ENCODE results near the gene EFS.
"Not testable (repeated sequence)": the region's sequence is repeated elsewhere in the genome, so short reads cannot be mapped to it uniquely, and the experiment has no call there.

The EFS gene

DNA sequence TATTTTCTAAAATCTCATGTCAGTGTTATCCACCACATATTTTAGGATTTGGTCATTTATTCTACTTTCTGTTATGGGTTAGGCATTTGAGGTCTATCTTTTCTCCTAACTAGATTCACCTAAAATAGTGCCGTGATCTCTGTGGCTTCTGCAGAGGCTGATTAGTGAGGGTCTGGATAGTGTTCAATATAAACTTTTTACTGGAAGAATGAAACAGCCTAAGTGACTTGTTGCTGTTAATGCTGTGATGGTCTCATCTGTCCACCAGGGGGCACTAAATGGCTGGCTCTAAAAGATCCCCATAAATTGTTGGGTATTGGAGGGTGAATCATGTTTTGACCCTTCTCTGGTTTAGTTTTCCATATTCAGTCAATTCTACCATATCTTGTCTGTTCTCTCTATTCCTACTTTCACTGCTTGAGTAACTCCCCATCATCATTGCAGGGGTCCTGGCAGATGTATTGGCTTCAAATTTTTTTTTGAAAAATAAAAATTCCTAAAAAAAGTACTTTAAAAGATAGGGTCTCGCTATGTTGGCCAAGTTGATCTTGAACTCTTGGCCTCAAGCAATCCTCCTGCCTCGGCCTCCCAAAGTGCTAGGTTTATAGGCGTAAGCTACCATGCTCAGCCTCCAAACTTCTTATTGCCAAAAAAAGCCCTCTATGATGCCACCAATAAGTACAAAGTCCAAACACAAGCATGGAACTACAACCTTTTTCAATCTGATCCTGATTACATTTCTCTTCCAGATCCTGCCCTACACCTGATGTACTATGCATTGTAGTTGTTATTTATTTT is 36.8 kb downstream of the EFS start:
- peak; percentile 79 for DNase-seq (ENCODE audit: low spot score)

DNA sequence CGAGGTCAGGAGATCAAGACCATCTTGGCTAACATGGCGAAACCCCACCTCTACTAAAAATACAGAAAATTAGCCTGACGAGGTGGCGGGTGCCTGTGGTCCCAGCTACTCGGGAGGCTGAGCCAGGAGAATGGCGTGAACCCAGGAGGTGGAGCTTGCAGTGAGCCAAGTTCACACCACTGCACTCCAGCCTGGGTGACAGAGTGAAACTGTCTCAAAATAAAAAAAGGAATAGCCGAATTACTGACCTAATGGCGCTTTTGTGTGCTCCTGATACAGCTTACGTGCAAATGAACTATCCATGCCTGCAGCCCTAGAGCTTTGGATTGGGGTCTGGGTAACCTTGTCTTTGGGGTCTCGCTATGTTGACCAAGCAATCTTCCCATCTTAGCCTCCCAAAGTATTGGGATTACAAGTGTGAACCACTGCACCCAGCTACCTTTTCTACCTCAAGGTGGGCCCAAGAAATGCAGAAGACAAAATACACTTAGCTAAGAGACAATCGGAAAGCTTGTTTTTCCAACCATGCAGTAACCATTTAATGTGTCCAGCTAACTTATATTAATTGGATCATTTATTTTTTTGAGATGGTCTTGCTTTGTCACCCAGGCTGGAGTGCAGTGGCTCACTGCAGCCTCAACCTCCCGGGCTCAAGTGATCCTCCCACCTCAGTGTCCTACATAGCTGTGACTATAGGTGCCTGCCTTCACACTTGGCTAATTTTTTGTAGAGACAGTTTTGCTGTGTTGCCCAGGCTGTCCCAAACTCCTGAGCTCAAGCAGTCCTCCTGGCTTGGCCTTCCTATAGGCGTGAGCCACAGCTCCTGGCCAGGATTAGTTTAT is 38.3 kb downstream of the EFS start:
- no peak for DNase-seq (ENCODE audit: low spot score)

DNA sequence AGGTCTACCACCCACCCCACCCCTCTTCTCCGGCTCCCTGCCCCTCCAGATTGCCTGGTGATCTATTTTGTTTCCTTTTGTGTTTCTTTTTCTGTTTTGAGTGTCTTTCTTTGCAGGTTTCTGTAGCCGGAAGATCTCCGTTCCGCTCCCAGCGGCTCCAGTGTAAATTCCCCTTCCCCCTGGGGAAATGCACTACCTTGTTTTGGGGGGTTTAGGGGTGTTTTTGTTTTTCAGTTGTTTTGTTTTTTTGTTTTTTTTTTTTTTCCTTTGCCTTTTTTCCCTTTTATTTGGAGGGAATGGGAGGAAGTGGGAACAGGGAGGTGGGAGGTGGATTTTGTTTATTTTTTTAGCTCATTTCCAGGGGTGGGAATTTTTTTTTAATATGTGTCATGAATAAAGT is 39.2 kb downstream of the EFS start:
- not testable (repeated sequence) for DNase-seq (ENCODE audit: low spot score)

- no peak for DNase-seq (ENCODE audit: low spot score)
Measured at GRCh38 chr14:23324993-23325392, 40.0 kb downstream of the EFS start.

GRCh38 chr14:23324455-23324846 is 40.5 kb downstream of the EFS start:
- DNase-seq (ENCODE audit: low spot score), result no peak

- DNase-seq (ENCODE audit: low spot score), result no peak
Measured at GRCh38 chr14:23323838-23324454, 41.0 kb downstream of the EFS start.

GRCh38 chr14:23322568-23323517 is 42.1 kb downstream of the EFS start:
- no peak for DNase-seq (ENCODE audit: low spot score)

DNA sequence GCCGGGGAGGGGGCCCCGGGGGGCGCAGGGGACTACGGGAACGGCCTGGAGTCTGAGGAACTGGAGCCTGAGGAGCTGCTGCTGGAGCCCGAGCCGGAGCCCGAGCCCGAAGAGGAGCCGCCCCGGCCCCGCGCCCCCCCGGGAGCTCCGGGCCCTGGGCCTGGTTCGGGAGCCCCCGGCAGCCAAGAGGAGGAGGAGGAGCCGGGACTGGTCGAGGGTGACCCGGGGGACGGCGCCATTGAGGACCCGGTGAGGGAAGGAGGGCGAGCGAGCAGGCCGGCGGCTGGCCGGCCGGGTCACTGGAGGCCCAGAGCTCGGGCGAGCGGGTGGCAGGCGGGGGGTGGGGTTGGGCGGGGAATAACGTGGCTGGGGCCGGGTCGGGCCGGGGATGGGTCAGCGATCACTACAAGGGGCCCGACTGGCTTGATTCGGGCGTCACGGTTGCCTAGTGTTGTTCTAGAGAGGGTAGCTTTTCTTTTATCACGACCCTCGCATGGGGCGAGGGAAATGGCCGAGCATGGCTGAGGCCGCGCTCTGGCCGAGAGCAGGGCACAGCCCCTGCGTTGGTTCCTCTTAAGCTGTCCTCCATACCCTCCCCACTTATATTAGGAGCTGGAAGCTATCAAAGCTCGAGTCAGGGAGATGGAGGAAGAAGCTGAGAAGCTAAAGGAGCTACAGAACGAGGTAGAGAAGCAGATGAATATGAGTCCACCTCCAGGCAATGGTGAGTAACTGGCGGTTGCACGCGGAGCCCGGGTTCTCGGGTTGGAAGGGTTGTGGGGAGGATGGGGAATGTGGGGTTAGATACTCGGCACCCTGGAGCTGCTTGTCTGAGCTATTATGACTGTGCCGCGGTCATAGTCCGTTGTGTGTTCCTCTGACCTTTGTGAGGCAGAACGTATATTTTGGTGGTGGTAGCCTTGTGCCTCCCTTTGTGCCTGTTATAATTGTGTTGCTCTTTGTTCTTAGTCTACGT is 43.1 kb downstream of the EFS start:
- DNase-seq (ENCODE audit: low spot score), result peak; percentile 36

DNA sequence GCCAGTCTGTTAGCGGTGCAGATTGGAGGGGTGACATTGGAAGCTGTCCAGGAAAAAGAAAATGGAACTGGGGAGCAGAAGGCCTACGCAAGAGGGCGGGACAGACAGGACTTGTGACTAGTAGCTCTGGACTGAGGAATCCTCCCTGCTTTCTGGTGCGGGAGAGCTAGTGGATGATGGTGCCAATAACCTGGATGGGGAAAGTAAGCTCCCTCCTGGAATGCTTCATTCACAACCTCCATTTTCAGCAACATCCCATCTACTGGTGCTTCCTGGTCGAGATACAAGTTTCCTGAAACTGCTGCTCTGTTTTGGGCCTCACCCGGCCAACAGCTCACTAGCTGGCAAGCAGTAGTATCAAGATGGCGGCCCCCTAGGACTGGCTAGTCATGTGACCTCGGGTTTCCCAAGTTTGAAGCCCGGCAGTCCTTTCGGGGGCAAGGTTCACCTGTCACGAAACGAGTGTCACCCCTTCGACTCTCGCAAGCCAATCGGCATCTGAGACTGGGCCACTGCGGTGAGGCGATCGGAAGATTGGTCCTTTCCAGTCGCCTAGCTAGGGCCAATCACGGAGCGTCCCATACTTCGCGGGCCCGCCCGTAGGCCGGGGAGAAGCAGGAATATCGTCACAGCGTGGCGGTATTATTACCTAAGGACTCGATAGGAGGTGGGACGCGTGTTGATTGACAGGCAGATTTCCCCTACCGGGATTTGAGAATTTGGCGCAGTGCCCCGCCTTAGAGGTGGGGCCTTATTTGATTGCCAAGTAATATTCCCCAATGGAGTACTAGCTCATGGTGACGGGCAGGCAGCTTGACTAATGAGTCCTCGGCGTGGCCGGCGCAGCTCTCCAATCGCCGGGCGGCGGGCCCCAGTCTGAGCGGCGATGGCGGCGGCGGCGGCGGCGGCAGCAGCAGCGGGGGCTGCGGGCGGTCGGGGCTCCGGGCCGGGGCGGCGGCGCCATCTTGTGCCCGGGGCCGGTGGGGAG is 44.1 kb downstream of the EFS start, which contains the start of gene PABPN1:
Gene PABPN1 (plus strand): TSS at position 874 of the 988 bp plus-strand sequence. CDS start 13 bp downstream, at position 887.
- peak; percentile 99 for DNase-seq (ENCODE audit: low spot score)

GRCh38 chr14:23319746-23320583 is 45.0 kb downstream of the EFS start:
- no peak for DNase-seq (ENCODE audit: low spot score)

GRCh38 chr14:23316300-23316699 is 48.7 kb downstream of the EFS start:
- no peak for DNase-seq (ENCODE audit: low spot score)

DNA sequence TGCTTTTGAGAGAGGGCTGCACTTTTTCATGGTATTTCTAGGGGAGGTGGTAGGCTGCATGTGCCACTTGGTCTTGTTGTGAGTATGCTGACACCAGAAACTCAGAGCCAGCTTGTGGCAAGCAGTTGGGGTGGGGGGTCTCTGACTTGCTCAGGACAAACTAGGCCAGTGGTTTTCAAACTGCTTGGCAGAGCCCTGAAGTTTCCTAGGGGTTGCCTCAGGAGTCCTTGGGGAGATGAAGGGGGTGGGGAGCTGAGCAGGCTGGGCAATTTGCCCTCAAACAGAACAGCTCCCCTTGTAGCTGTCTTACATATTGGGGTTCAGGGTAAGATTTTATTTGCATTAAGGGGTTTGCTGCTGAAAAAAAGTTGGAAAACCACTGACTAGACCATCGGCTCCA is 54.4 kb downstream of the EFS start:
- DNase-seq (ENCODE audit: low spot score), result no peak

DNA sequence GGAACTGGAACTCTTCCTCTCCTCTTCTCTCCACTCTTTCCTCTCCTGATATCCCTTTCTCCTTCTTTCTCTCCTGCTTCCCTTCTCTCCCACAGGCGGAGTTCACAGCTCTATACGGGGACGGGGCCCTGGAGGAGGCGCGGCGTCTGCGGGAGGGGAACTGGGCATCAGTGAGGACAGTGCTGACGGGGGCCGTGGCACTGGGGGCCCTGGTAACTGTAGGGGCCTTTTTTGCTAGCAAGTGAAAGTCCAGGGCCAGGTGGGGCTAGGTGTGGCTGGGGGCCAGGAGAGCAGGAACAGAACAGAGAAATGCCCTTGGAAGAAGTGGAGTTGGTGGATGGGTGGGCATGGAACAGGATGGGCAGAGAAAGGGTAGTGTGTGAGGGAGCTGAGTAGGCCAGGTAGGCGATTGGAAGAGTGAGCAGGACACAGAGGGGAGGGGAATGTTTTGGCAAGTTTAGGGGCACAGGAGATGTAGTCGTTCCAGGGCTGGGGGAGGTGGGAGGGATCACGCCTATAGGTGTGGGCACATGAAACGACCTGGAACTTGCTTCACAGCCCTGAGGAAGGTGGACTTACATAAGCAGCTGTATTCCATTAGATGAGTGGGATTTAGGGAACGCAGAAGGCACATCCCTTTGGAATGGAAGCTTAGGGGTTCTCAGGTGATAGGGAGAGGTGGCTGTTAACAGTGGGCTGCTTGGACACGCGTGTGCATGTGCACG is 56.1 kb downstream of the EFS start:
- no peak for DNase-seq (ENCODE audit: low spot score)

- DNase-seq (ENCODE audit: low spot score), result no peak
Measured at GRCh38 chr14:23307687-23308644, 57.0 kb downstream of the EFS start.

DNA sequence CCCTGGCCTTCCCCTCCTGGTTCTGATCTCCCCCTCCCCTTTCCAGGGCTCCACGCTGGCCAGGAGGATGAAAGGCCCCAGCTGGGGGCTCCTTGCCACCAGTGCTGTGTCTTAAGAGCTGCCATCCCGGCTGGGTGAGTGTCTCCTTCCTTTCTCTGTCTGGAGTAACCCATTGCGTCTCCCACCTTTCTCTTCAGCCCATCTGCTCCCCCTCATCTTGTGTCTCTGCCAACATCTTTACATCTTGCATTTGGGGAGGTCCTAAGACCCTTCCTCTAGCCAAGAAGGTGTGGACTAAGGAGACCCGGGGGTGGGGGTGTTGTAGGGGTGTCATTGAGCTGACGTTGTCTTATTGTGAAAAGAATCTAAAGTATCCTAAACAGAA is 57.8 kb downstream of the EFS start:
- DNase-seq (ENCODE audit: low spot score), result no peak

GRCh38 chr14:23306412-23307145 is 58.4 kb downstream of the EFS start, which contains the start of gene BCL2L2:
Gene BCL2L2, plus strand, starts transcription at chr14:23306833. Its CDS starts 935 bp downstream, at chr14:23307768.
- DNase-seq (ENCODE audit: low spot score), result peak; percentile 88
